Astrocyte of the cerebellum (primary cell): ENCODE results near the gene BRD9.

Experiments used
- DNase-seq: peaks from one replicate; pipeline ENCODE4 v3.0.0-alpha.2; 2011; ENCODE audit warnings: low read depth
- H3K4me3 ChIP-seq: 2 replicates; pipeline ENCODE4 v1.5.1; 2011; ENCODE audit warnings: mild to moderate bottlenecking, low read depth, low read length, moderate library complexity
- in situ Hi-C: cut with HindIII; loops from 2 replicates; pipeline ENCODE4 v1.10.0; 2017; ENCODE audit warnings: low sequenced_read_pairs
- TF ChIP-seq, protein P1 (sequence below): IDR thresholded peaks from 2 replicates; pipeline ENCODE4 v1.5.1; 2012; ENCODE audit warnings: low read length, low read depth, moderate library complexity, mild to moderate bottlenecking; ENCODE audit errors: missing control alignments

Gene BRD9

DNA sequence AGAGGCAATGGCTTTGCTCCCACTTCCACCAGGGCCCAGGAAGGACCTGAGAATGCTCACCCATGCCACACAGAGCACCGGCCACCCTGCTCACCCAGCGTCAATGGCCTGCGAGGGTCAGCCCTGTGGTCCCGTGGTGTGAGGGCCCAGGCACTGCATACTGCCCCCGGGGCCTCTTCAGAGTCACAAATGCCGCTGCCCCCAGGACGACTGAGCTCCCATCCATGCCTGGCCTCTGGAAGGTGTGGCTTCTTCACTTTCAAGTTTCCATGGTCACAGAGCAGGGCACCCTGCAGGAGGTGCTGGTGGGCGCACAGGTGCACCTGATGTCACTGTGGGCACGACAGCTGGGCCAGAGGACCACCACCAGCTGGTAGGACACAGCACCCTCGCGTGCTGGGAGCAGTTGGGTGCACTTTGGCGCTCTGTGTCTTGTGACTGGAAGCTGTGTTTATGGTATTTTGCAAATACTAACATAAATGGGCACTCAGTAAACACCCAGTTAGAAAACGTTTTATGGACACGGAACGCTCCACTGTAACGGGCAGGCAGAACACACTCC is 29.3 kb downstream of the BRD9 start:
- DNase-seq: no peak
- H3K4me3 ChIP-seq: no peak overlapping the region
- in situ Hi-C loops: no loop called here
- TF ChIP-seq, protein P1, sequence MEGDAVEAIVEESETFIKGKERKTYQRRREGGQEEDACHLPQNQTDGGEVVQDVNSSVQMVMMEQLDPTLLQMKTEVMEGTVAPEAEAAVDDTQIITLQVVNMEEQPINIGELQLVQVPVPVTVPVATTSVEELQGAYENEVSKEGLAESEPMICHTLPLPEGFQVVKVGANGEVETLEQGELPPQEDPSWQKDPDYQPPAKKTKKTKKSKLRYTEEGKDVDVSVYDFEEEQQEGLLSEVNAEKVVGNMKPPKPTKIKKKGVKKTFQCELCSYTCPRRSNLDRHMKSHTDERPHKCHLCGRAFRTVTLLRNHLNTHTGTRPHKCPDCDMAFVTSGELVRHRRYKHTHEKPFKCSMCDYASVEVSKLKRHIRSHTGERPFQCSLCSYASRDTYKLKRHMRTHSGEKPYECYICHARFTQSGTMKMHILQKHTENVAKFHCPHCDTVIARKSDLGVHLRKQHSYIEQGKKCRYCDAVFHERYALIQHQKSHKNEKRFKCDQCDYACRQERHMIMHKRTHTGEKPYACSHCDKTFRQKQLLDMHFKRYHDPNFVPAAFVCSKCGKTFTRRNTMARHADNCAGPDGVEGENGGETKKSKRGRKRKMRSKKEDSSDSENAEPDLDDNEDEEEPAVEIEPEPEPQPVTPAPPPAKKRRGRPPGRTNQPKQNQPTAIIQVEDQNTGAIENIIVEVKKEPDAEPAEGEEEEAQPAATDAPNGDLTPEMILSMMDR: no peak

DNA sequence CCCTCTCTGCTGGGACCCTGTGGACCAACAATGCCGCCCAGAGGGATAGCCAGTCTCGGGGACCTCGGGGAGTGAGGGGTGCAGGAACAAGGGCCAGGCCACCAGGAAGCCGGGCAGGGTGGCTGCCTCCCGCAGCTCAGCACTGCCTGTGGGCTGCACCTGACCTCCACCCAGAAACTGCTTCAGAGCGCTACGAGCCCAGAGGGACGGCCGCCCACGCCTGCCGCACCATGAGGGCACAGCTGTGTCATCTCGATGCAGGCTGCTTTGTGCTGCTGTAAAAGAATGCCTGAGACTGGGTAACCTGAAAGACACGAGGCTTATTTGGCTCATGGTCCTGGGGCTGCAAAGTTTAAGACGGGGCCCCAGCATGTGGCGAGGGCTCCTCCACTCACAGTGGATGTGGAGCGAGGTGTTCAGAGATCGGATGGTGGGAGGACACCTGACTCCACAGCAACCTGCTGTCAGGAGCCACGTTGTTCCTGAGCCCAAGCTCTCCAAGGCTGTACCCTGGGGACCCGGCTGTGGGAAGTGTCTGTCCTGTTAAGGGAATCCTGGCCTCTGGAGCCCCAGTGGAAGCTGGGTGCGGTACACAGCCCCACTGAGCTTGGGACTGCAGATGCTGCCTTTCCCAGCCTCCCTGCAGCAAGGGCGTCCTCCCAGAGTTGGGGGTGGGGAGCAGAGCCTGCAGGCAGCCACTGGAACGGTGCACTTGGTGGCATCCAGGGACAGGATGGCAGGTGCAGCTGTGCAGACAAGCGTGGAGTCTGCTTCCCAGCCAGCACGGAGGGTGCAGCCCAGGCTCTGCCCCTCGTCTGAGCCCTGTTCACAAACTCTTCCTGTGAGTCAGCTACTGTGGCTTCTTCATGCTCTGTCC is 30.0 kb downstream of the BRD9 start:
- DNase-seq: no peak
- TF ChIP-seq, protein P1: no peak

DNA sequence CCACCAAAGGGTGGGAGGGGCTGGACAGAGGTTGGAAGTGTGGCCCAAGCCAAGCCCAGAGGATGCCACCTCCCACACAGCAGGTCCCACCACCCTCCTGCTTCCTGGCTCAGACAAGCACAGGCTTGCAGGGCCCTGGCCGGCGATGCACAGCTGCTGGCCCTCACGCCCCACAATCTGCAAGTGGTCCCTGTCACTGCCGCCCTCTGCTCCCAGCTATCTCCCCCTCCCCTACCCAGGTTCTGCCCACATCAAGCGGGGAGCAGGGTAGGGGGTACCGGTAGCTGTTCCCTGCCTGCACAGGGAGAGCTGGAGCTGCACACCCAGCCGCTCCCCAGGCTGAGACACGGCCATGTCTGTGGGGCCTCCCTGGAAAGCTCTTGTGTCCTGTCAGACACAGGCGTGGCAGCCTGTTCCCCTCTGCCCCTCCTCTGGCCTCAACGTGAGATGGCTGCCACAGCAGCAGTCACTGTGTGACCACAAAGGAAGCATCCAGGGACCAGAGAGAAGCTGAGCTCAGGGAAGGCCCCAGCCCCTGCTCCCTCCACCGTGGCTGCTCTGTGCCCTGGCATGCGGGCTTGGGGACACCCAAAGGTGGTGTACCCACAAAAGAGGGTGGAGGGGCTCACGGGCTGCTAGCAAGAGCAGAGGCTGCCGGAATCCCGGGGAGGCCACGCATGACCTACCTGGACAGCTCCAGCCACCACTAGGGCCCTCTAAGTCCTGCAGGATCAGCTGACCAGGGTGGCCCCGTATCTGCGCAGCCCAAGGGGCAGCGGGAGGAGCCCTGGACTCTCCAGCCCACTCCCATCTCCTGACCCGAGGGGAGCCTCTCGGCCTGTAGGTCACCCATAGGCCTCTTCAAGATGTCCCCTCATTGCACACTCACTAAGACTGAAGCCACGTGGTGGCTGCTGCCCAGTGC is 30.9 kb downstream of the BRD9 start:
- DNase-seq: no peak
- in situ Hi-C loops: no loop called here
- H3K4me3 ChIP-seq: no peak overlapping the region
- TF ChIP-seq, protein P1: no peak

More for the DNA sequence above, 30.0 kb downstream of the BRD9 start:
- no peak overlapping the region for H3K4me3 ChIP-seq
- in situ Hi-C loops: no loop called here

DNA sequence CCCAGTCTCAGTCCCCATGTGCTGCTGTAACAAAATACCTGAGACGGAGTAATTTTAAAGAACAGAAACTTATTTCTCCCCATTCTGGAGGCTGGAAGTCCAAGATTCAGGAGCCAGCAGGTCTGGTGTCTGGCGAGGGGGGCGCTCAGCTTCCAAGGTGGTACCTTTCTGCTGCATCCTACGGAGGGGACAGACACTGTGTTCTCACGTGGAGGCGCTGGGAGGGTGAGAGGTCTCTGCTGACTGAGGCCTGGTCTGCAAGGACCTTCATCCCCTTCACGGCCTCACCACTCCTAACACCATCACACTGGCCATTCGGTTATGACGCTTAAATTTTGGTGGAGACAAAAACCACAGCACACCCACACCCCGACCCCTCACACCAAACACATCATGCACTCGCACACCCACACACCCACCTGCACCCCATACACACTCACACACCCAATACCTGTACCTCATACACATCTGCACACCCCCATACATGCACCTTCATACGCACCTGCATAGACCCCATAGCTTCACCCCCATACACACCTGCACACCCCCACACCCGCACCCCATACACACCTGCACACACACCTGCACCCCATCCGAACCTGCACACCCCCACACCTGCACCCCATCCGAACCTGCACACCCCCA is 32.0 kb downstream of the BRD9 start:
- in situ Hi-C loops: no loop called here
- no peak for DNase-seq
- TF ChIP-seq, protein P1: no peak
- no peak overlapping the region for H3K4me3 ChIP-seq

DNA sequence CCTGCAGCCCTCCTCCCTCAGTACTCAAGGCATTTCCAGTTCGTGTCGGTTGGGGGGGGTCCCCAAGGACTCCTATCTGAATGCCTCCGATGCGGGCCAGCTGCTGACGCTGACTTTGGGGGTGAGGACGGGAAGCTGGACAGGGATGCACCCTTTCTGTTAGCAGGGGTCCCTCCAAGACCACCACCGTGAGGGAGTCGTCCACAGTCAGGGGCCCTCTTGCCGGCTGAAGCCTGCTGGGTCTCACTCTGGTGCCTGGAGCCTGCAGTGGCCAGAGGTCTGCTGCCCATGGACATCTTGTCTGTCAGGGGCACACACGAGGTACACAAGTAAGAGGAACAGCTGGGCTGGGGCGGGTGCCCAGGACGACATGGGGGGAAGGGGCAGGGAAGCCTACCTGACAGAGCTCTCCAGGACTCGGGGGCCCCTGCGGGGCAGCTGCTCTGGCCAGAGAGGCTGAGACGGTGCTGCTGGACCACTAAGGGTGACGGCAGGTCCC is 32.8 kb downstream of the BRD9 start:
- no peak overlapping the region for H3K4me3 ChIP-seq
- DNase-seq: no peak
- TF ChIP-seq, protein P1: no peak
- in situ Hi-C loops: no loop called here

DNA sequence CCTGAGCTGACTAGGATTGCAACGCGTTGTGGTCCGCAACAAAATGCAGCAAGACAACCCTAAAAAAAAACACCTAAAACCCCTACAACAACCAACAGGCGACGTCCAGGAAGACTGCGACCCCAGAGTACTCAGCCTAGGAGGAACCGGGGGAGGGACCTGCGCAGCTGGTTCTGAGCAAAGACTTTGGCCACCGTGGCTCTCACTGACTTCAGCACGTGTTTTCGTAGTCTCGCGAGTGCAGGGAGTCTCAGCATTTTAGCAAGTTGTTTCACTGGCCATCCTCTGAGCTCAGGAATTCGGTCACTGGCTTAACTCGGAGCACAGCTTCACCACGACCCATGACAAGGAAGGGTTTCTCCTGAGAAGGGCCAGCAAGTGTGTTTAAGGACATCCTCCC is 33.2 kb downstream of the BRD9 start:
- H3K4me3 ChIP-seq: no peak overlapping the region
- TF ChIP-seq, protein P1: no peak
- in situ Hi-C loops: no loop called here

More for the DNA sequence above, 33.2 kb downstream of the BRD9 start:
- no peak for DNase-seq
